ENCODE results near the gene SSU72. TPM values are rescaled to one million over a fixed set of nuclear protein-coding genes. Genes with fewer than 3 reads are reported as not detected.

The SSU72 gene
- polyA plus RNA-seq, 1 of the 3 experiments (the other 2 are of a cell fraction), result 104 TPM

GRCh38 chr1:1573843-1574720, 581 bp downstream of the SSU72 start (continued):
- no peak for TF ChIP-seq IRF3 (IDR thresholded peaks at IDR 0.05; ENCODE audit: low read depth, low read length)
- 0 out of 2 replicates have a peak, but pooled peaks have one; percentile 36 for TF ChIP-seq SIN3A (IDR thresholded peaks at IDR 0.05; ENCODE audit: borderline replicate concordance, low read depth, low read length)
- no peak for TF ChIP-seq FOXM1 (IDR thresholded peaks at IDR 0.05; ENCODE audit: low read depth)
- peak; percentile 13; the same call in 1 of the 2 replicates for TF ChIP-seq SMC3 (IDR thresholded peaks at IDR 0.05; ENCODE audit: low read depth, low read length)
- TF ChIP-seq CHD2 (IDR thresholded peaks at IDR 0.05; ENCODE audit: low read length, partially characterized antibody), result peak; percentile 70
- TF ChIP-seq RCOR1 (IDR thresholded peaks at IDR 0.05; ENCODE audit: low read length), result no peak
- peak; percentile 40 for TF ChIP-seq RAD21 (IDR thresholded peaks at IDR 0.05; ENCODE audit: low read length)
- no peak for TF ChIP-seq TEAD4 (IDR thresholded peaks at IDR 0.05; ENCODE audit: borderline replicate concordance, insufficient read depth)
- TF ChIP-seq MAX (IDR thresholded peaks at IDR 0.05; ENCODE audit: low read depth), result peak; percentile 48; the same call in 1 of the 2 replicates
- TF ChIP-seq TCF12 (IDR thresholded peaks at IDR 0.05), result no peak
- no peak for TF ChIP-seq MEF2A (IDR thresholded peaks at IDR 0.05; ENCODE audit: borderline replicate concordance, low read depth)
- no peak for TF ChIP-seq FOSL2 (IDR thresholded peaks at IDR 0.05; ENCODE audit: borderline replicate concordance, low read depth)
- TF ChIP-seq NRF1 (IDR thresholded peaks at IDR 0.05; ENCODE audit: low read depth, low read length), result no peak
- peak; percentile 87 for TF ChIP-seq YY1 (IDR thresholded peaks at IDR 0.05; ENCODE audit: low read depth)

- DNase-seq, result no peak
- CTCF ChIA-PET, result no interaction called here
- no peaks in the 10 kb centered on the region for H3K9me2 ChIP-seq
- H3K79me2 ChIP-seq (ENCODE audit: insufficient read depth), result peaks cover 100% of the 10 kb centered on the region
- no peak overlapping the region for H2AFZ ChIP-seq (ENCODE audit: low read depth)
- H3K9me3 ChIP-seq, result no peaks in the 10 kb centered on the region
- no peak overlapping the region for H3K9ac ChIP-seq
- H3K4me3 ChIP-seq (ENCODE audit: low read depth in 2 of 2, low read length in 1 of 2), result no peak overlapping the region
- WGBS (ENCODE audit: low lambda C conversion rate), result 96% methylated on average over 5 of the region's 7 CpGs
- no peak overlapping the region for H3K27ac ChIP-seq (ENCODE audit: low read depth in 2 of 2, low read length in 1 of 2)
- peaks cover 13% of the 10 kb centered on the region for H3F3A ChIP-seq (replicated peaks; ENCODE audit: insufficient read depth)
- H4K20me1 ChIP-seq (ENCODE audit: insufficient read depth), result peaks cover 73% of the 10 kb centered on the region
- no peak for TF ChIP-seq ELF1 (IDR thresholded peaks at IDR 0.05)
- TF ChIP-seq IRF3 (IDR thresholded peaks at IDR 0.05; ENCODE audit: low read depth, low read length), result no peak
- no peak for TF ChIP-seq SIN3A (IDR thresholded peaks at IDR 0.05; ENCODE audit: borderline replicate concordance, low read depth, low read length)
- TF ChIP-seq MXI1 (IDR thresholded peaks at IDR 0.05; ENCODE audit: low read depth, low read length), result no peak
- TF ChIP-seq YY1 (IDR thresholded peaks at IDR 0.05; ENCODE audit: low read depth), result no peak
- no peak for TF ChIP-seq RFX5 (IDR thresholded peaks at IDR 0.05; ENCODE audit: low read length)
- TF ChIP-seq EP300 (IDR thresholded peaks at IDR 0.05; ENCODE audit: borderline replicate concordance in 1 of 2, low read depth in 1 of 2, low read length in 1 of 2), result no peak
- no peak for TF ChIP-seq EZH2phosphoT487 (IDR thresholded peaks at IDR 0.05; ENCODE audit: borderline replicate concordance, low read depth)
- no peak for TF ChIP-seq SMC3 (IDR thresholded peaks at IDR 0.05; ENCODE audit: low read depth, low read length)
- TF ChIP-seq NRF1 (IDR thresholded peaks at IDR 0.05; ENCODE audit: low read depth, low read length), result no peak
- no peaks in the 10 kb centered on the region for H3K27me3 ChIP-seq (ENCODE audit: insufficient read depth)
- POLR2A ChIA-PET, result no interaction called here
- H3K36me3 ChIP-seq (replicated peaks in 1 of 2; ENCODE audit: control insufficient read depth in 1 of 2, insufficient read depth in 2 of 2, low read length in 1 of 2), result peaks cover 15 to 20% of the 10 kb centered on the region in 2 experiments
- peaks cover 0 to 4% of the 10 kb centered on the region in 2 experiments; a peak in 1 of 4 replicates for H3K4me1 ChIP-seq (ENCODE audit: control insufficient read depth in 1 of 2, insufficient read depth in 2 of 2, low read depth in 1 of 2, low read length in 1 of 2)
- H3K4me2 ChIP-seq, result no peak overlapping the region
Measured at GRCh38 chr1:1569341-1569740, 5.3 kb downstream of the SSU72 start.

Measured in SK-N-SH (cell line).